Motor neuron (in vitro differentiated cells): ENCODE measurements around the gene FGF6. TPM values are rescaled to one million over a fixed set of nuclear protein-coding genes. Genes with fewer than 3 reads are reported as not detected.
A peak's percentile ranks its signal among the peaks of the same experiment; 100 is the strongest.

Experiments
- ATAC-seq, 8 experiments: fragments of 200-7000 bp; cut with Tn5 transposase; replicated peaks in 6 of 8; 2 replicates each; pipeline ENCODE4 v1.8.0; 2021; ENCODE audit warnings: mild to moderate bottlenecking in 8 of 8, moderate library complexity in 8 of 8
- H3K27ac ChIP-seq, 2 donors: fragments of 250-450 bp; sonication (Bioruptor Pico); 2 replicates each; pipeline ENCODE4 v1.9.0; 2021; ENCODE audit warnings: antibody characterized with exemption in 2 of 2, mild to moderate bottlenecking in 2 of 2, moderate library complexity in 1 of 2
- H3K4me1 ChIP-seq, 2 donors: fragments of 250-450 bp; sonication (Bioruptor Pico); replicated peaks in 1 of 2; 2 replicates each; pipeline ENCODE4 v1.6.1; 2021; ENCODE audit warnings: antibody characterized with exemption in 2 of 2, mild to moderate bottlenecking in 2 of 2, moderate library complexity in 1 of 2
- H3K4me3 ChIP-seq, 5 donors: fragments of 250-450 bp; sonication (Bioruptor Pico); 2 replicates each; pipeline ENCODE4 v1.9.0; 2021; ENCODE audit warnings: antibody characterized with exemption in 5 of 5, mild to moderate bottlenecking in 5 of 5, moderate library complexity in 4 of 5
- WGBS, 10 experiments: fragments of 450-650 bp; shearing (Covaris generic); methylation state at CpG; one replicate each; pipeline ENCODE4 v1.0.0; 2022; 5-methylcytosine and 5-hydroxymethylcytosine counted together
- in situ Hi-C, 9 experiments: fragments of 400-800 bp; cut with MboI; loops; one replicate each; pipeline ENCODE4 v1.15.0; 2021; ENCODE audit warnings: low sequenced_read_pairs in 9 of 9, low pct_unique_long_range_greater_than_20kb in 2 of 9; ENCODE audit not compliant: unreplicated experiment in 9 of 9
- total RNA-seq, 8 experiments: library from RNA; unstranded; fragments of 300-600 nt; gene quantifications; 2 replicates each; pipeline versions ENCODE4 v1.2.3 to v1.2.4, GENCODE V29; 2022

The FGF6 gene
- total RNA-seq, 8 experiments from 2014 or later = not detected

GRCh38 chr12:4441355-4442335 lies 4.0 kb downstream of the FGF6 start:
- Histone ChIP-seq H3K4me1 (peaks cover 9 to 16% of the 10 kb centered on the region in 2 donors), H3K4me3 (no peak overlapping the region), H3K27ac (no peak overlapping the region)
- in situ Hi-C loops = no loop called here
- ATAC-seq = peak in 6 of 8 experiments; percentile 26 to 79 (median 64)
- WGBS, 10 experiments = 0 to 100% (median 34%) methylated on average over 1 to 6 of the region's 19 CpGs

- no peak overlapping the region for H3K4me3 ChIP-seq
- H3K27ac ChIP-seq = no peak overlapping the region
- in situ Hi-C loops = no loop called here
- no peak for ATAC-seq
- WGBS, 10 experiments = 0 to 100% (median 66%) methylated on average over 1 to 4 of the region's 5 CpGs; no CpG with 5 or more reads in 4 of the 10 experiments
- peaks cover 9 to 16% of the 10 kb centered on the region in 2 donors for H3K4me1 ChIP-seq
Measured at GRCh38 chr12:4440187-4440941, 5.3 kb downstream of the FGF6 start.

GRCh38 chr12:4439736-4440135 lies 5.9 kb downstream of the FGF6 start:
- 10 to 91% (median 40%) methylated on average over 1 to 4 of the region's 5 CpGs; no CpG with 5 or more reads in 3 of the 10 experiments for WGBS, 10 experiments
- H3K4me1 ChIP-seq = peaks cover 9 to 16% of the 10 kb centered on the region in 2 donors
- in situ Hi-C loops = no loop called here
- H3K27ac ChIP-seq = no peak overlapping the region
- ATAC-seq = no peak
- H3K4me3 ChIP-seq = no peak overlapping the region

- Histone ChIP-seq H3K4me3 (no peak overlapping the region), H3K27ac (no peak overlapping the region), H3K4me1 (peaks cover 9 to 16% of the 10 kb centered on the region in 2 donors)
- in situ Hi-C loops = no loop called here
- ATAC-seq = no peak
- 38 to 96% (median 82%) methylated on average over 1 to 12 of the region's 14 CpGs for WGBS, 10 experiments
Measured at GRCh38 chr12:4438834-4439596, 6.6 kb downstream of the FGF6 start.

DNA sequence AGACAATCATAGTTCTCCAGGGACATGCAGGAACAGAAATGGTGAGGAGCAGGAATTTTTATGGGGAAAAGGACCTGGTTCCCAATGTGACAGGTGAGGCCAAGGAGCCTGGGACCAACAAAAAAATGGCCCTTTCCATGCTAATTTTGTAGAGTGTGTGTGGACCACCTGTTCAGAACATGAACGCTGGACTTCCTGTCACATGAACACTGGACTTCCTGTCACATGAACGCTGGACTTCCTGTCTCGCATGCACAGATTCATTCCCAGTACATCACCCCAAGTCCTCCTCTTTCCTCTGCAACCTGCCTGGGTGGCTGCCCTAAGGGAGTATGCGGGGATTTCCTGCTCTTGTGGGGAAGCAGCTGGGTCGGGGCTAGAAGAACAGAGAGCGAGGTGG lies 10.1 kb downstream of the FGF6 start:
- H3K4me3 ChIP-seq = no peak overlapping the region
- no peak for ATAC-seq
- peaks cover 9 to 11% of the 10 kb centered on the region in 2 donors for H3K4me1 ChIP-seq
- WGBS, 10 experiments = 35 to 92% (median 77%) methylated on average over 2 to 6 of the region's 6 CpGs; no CpG with 5 or more reads in 4 of the 10 experiments
- in situ Hi-C loops = no loop called here
- H3K27ac ChIP-seq = no peak overlapping the region

GRCh38 chr12:4434706-4435425 lies 10.7 kb downstream of the FGF6 start:
- no peak overlapping the region for H3K27ac ChIP-seq
- H3K4me3 ChIP-seq = no peak overlapping the region
- ATAC-seq = no peak
- in situ Hi-C loops = no loop called here
- H3K4me1 ChIP-seq = peaks cover 9% of the 10 kb centered on the region in 2 donors
- WGBS, 10 experiments = 80 to 100% (median 90%) methylated on average over 2 to 5 of the region's 8 CpGs; no CpG with 5 or more reads in 4 of the 10 experiments

DNA sequence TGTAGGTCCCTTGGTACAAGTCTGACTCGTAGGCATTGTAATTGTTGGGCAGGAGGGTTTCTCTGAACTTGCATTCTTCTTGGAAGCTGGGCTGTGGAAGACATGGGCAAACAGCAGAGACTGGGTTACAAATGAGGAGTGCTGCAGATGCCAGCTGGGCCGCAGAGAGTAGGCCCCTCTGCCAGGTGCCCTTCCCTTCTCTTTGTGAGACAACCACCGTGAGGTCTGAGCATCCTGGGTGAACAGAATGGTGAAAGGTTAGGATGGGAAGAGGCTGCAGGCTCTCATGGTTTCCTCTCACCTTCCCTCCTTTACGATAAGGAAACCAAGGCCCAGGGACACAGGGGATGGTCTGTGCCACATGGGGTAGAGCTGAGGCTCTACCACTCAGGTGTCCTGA lies 11.3 kb downstream of the FGF6 start:
- in situ Hi-C loops = no loop called here
- 8 to 83% (median 80%) methylated on average over 1 to 3 of the region's 4 CpGs; no CpG with 5 or more reads in 5 of the 10 experiments for WGBS, 10 experiments

DNA sequence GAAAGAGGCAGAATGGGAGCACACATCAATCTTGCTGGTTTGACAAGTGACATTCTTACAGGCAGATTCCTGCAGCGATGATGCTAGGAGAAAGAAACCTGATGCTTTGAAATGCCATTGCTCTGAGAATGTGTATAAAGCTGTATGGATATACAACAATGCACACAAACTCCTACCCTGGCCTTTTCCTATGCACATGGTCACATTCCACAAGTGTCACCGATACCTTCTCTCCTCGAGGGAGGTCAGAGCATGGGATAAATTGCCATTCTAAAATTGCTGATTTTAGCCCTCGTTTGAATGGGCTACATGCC lies 11.9 kb downstream of the FGF6 start:
- Histone ChIP-seq H3K4me1 (peaks cover 9% of the 10 kb centered on the region in 2 donors), H3K27ac (no peak overlapping the region), H3K4me3 (no peak overlapping the region)
- 0 to 60% (median 18%) methylated on average over 1 to 4 of the region's 4 CpGs; no CpG with 5 or more reads in 2 of the 10 experiments for WGBS, 10 experiments
- peak in 1 of 8 experiments; percentile 61 for ATAC-seq
- in situ Hi-C loops = no loop called here

More for the DNA sequence above, 11.3 kb downstream of the FGF6 start:
- H3K4me3 ChIP-seq = no peak overlapping the region
- peaks cover 9% of the 10 kb centered on the region in 2 donors for H3K4me1 ChIP-seq
- no peak for ATAC-seq
- no peak overlapping the region for H3K27ac ChIP-seq

- peak in 5 of 8 experiments; percentile 69 to 82 (median 73) for ATAC-seq
- WGBS, 10 experiments = 0 to 90% (median 50%) methylated on average over 1 to 8 of the region's 9 CpGs; no CpG with 5 or more reads in 2 of the 10 experiments
- no peak overlapping the region for H3K27ac ChIP-seq
- in situ Hi-C loops = no loop called here
- no peak overlapping the region for H3K4me3 ChIP-seq
- peaks cover 9% of the 10 kb centered on the region in 2 donors for H3K4me1 ChIP-seq
Measured at GRCh38 chr12:4432878-4433744, 12.5 kb downstream of the FGF6 start.

GRCh38 chr12:4431866-4432265 lies 13.7 kb downstream of the FGF6 start:
- Histone ChIP-seq H3K4me3 (no peak overlapping the region), H3K4me1 (peaks cover 9% of the 10 kb centered on the region in 2 donors), H3K27ac (no peak overlapping the region)
- WGBS, 10 experiments = 23 to 100% (median 95%) methylated on average over 2 to 6 of the region's 7 CpGs; no CpG with 5 or more reads in 4 of the 10 experiments
- in situ Hi-C loops = no loop called here
- ATAC-seq = no peak

DNA sequence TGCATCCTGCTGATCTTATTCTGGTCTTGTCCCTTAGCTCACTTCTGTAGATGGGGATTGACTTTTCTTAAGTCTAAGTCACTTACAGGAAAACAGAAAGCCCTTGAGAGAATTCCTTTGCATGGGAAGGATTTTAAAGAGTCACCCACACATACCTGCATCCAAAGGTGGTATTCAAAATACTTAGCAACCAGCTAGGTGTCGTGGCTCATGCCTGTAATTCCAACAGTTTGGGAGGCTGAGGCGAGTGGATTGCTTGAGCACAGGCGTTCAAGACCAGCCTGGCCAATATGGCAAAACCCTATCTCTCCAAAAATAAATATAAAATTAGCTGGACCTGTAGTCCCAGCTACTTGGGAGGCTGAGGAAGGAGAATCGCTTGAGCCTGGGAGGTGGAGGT lies 14.2 kb downstream of the FGF6 start:
- WGBS, 10 experiments = 30 to 94% (median 87%) methylated on average over 2 to 4 of the region's 4 CpGs; no CpG with 5 or more reads in 4 of the 10 experiments
- in situ Hi-C loops = no loop called here
- H3K4me3 ChIP-seq = no peak overlapping the region
- no peak overlapping the region for H3K27ac ChIP-seq
- peaks cover 9% of the 10 kb centered on the region in 2 donors for H3K4me1 ChIP-seq
- ATAC-seq = no peak
